GM10248 (cell line): ENCODE data around the gene MCTP1.

Experiments used
- CTCF ChIA-PET: fragments of 300-600 bp; sonication (Branson Sonifier 250); formaldehyde crosslinking; extraction: SDS; loops from one replicate; lab custom pipeline; 2021; ENCODE audit warnings: antibody characterized with exemption; lab: Yijun Ruan, JAX
- POLR2A ChIA-PET: fragments of 350-650 bp; sonication (Branson Sonifier 250); formaldehyde crosslinking; extraction: SDS; loops from one replicate; lab custom pipeline; 2020; ENCODE audit warnings: antibody characterized with exemption; lab: Yijun Ruan, JAX
- DNase-seq: peaks from one replicate; pipeline ENCODE4 v3.0.0; 2012; ENCODE audit errors: extremely low spot score
- CTCF ChIP-seq: IDR thresholded peaks from 2 replicates; pipeline ENCODE4 v1.5.1; 2012; ENCODE audit warnings: mild to moderate bottlenecking, low read depth; ENCODE audit errors: extremely low read depth, missing control alignments, control extremely low read depth

Gene MCTP1

GRCh38 chr5:95044096-95044495, 240.8 kb downstream of the MCTP1 start:
- DNase-seq, result no peak
- POLR2A ChIA-PET, result no interaction called here
- CTCF ChIA-PET, result interaction anchor here (0.7 to 8.5 kb wide), 5 partner anchors 10 to 24 kb away, joined by 3 to 45 read pairs (median 3); no protein-coding TSS in a partner anchor

GRCh38 chr5:95043648-95044047, 241.2 kb downstream of the MCTP1 start:
- no peak for DNase-seq
- TF ChIP-seq CTCF, result no peak
- ChIA-PET CTCF (interaction anchor here (0.7 to 8.5 kb wide), 4 partner anchors 10 to 22 kb away, joined by 3 to 45 read pairs (median 3); no protein-coding TSS in a partner anchor), POLR2A (no interaction called here)

More at GRCh38 chr5:95044096-95044495, 240.8 kb downstream of the MCTP1 start:
- TF ChIP-seq CTCF, result no peak

GRCh38 chr5:95043234-95043633, 241.7 kb downstream of the MCTP1 start:
- POLR2A ChIA-PET, result no interaction called here
- TF ChIP-seq CTCF, result no peak
- no peak for DNase-seq
- CTCF ChIA-PET, result interaction anchor here (1.0 to 8.5 kb wide), 3 partner anchors 11 to 21 kb away, joined by 3 to 45 read pairs (median 3); no protein-coding TSS in a partner anchor

- POLR2A ChIA-PET, result no interaction called here
Measured at GRCh38 chr5:95042037-95042436, 242.9 kb downstream of the MCTP1 start.

GRCh38 chr5:95035891-95036685, 248.8 kb downstream of the MCTP1 start:
- ChIA-PET POLR2A (no interaction called here), CTCF (interaction anchor here (1.5 to 1.8 kb wide), 3 partner anchors 9 to 17 kb away, joined by 5 to 7 read pairs (median 6); no protein-coding TSS in a partner anchor)
- no peak for DNase-seq
- no peak for TF ChIP-seq CTCF

More at GRCh38 chr5:95042037-95042436, 242.9 kb downstream of the MCTP1 start:
- no peak for TF ChIP-seq CTCF
- CTCF ChIA-PET, result interaction anchor here (0.9 to 8.5 kb wide), 5 partner anchors 11 to 60 kb away, joined by 3 to 45 read pairs (median 4); no protein-coding TSS in a partner anchor
- no peak for DNase-seq

- ChIA-PET CTCF (no interaction called here), POLR2A (no interaction called here)
- no peak for TF ChIP-seq CTCF
- DNase-seq, result no peak
Measured at GRCh38 chr5:95032801-95033200, 252.1 kb downstream of the MCTP1 start.
